ENCODE results near the gene TERF2IP.

Gene TERF2IP

DNA sequence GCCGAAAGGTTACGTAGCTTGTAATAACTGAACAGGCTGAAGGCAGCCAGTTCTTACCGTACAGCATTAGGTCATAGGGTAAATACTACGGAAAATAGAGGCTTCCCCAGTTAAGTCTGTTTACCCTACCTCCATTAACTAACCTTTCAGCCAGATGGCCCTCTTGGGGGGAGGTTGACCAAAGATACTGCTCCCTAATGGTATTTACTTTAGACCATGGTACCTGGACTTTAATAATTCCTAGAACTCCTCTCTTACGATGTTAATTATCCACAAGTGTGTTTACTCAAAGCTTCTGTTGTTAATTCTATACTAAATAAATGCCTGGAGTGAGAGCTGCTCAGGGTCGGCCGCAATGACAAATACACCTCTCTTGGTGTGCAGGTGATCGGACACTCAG lies 14.7 kb upstream of the TERF2IP start:
- TF ChIP-seq NFIC (IDR thresholded peaks at IDR 0.05) (no peak), ZBTB7A (IDR thresholded peaks at IDR 0.05; ENCODE audit: low read depth) (no peak), CREB1 (IDR thresholded peaks at IDR 0.05; ENCODE audit: low read depth) (no peak)

DNA sequence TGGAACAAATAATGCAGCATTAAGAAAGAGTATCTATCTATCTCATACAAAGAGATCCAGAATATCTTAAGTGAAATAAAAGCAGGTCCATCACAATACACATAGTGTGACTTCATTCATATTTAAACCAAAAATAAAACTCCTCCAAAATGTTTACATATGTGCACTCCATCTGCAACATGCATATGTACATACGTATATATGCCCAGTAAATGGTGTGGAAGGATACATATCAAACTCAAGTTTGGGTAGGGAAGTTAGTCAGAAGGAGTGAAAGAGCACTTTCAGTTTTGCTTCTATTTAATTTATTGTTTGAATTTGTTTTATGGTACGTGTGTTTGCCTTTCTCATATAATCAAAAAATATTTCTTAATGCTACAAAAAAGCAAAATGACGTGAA lies 12.5 kb upstream of the TERF2IP start:
- TF ChIP-seq TEAD4 (IDR thresholded peaks at IDR 0.05) = no peak
- TF ChIP-seq YY1 (IDR thresholded peaks at IDR 0.05; ENCODE audit: low read depth) = no peak

DNA sequence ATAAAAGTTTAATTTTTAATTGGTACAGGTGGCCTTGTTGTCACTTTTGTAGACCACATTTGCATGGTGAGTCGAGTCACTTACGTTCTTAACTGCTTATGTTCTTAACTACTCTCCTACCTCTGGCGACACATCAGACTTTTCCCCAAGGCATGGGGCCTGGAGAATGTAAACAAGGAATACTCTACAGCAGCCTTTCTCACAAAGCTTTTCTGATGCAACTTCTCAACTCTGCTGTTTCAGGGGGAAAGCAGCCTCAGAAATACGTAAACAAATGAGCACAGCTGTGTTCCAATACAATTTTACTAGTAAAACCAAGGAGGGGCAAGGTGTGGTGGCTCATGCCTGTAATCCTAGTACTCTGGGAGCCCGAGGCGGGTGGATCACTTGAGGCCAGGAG lies 7.0 kb upstream of the TERF2IP start:
- TF ChIP-seq, protein P1, sequence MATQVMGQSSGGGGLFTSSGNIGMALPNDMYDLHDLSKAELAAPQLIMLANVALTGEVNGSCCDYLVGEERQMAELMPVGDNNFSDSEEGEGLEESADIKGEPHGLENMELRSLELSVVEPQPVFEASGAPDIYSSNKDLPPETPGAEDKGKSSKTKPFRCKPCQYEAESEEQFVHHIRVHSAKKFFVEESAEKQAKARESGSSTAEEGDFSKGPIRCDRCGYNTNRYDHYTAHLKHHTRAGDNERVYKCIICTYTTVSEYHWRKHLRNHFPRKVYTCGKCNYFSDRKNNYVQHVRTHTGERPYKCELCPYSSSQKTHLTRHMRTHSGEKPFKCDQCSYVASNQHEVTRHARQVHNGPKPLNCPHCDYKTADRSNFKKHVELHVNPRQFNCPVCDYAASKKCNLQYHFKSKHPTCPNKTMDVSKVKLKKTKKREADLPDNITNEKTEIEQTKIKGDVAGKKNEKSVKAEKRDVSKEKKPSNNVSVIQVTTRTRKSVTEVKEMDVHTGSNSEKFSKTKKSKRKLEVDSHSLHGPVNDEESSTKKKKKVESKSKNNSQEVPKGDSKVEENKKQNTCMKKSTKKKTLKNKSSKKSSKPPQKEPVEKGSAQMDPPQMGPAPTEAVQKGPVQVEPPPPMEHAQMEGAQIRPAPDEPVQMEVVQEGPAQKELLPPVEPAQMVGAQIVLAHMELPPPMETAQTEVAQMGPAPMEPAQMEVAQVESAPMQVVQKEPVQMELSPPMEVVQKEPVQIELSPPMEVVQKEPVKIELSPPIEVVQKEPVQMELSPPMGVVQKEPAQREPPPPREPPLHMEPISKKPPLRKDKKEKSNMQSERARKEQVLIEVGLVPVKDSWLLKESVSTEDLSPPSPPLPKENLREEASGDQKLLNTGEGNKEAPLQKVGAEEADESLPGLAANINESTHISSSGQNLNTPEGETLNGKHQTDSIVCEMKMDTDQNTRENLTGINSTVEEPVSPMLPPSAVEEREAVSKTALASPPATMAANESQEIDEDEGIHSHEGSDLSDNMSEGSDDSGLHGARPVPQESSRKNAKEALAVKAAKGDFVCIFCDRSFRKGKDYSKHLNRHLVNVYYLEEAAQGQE (IDR thresholded peaks at IDR 0.05; ENCODE audit: low read depth) = no peak
- TF ChIP-seq CREB1 (IDR thresholded peaks at IDR 0.05; ENCODE audit: low read depth) (no peak), FOXM1 (IDR thresholded peaks at IDR 0.05; ENCODE audit: borderline replicate concordance, low read depth) (no peak), RAD21 (IDR thresholded peaks at IDR 0.05; ENCODE audit: low read depth) (no peak), CEBPB (IDR thresholded peaks at IDR 0.05) (no peak)

DNA sequence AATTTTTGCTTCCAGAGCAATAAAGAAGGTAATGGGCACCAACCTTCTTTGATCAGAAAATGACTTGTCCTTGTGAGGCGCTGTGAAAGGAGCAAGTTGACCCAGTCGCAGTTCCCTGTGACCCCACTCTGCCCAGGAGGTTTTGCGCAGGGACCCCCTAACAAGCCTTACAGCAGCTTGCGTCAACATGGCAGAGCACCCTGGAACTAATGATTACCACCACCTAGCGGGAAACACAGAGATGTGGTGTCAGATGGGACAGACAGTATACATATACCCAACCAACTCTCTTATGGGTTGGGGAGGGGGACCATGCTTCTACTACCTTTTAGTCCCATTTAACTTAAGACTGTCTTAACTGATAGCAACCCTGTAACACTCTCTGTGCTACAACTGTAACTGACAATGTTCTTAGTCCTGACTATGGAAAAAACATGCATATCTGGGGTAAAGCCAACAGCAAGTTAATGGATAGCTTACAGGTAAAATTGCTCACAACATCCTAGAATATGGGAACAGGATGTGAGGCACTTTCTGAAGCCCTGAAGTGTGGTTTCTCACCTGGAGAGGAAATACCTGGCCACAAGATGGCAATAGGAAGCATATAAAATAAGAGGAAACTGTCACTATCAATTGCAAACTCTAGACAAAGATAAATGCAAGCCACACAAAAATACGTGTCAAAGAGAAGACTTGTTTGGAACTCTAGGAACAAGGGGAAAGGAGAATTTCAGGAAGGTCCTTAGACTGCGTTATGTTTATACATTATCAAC lies 3.1 kb upstream of the TERF2IP start:
- TF ChIP-seq TEAD4 (IDR thresholded peaks at IDR 0.05) (no peak), EGR1 (IDR thresholded peaks at IDR 0.05) (no peak), ZBTB7A (IDR thresholded peaks at IDR 0.05; ENCODE audit: low read depth) (no peak), CEBPB (IDR thresholded peaks at IDR 0.05) (no peak), EP300 (IDR thresholded peaks at IDR 0.05; ENCODE audit: borderline replicate concordance) (no peak), NFIC (IDR thresholded peaks at IDR 0.05) (no peak), TAF1 (IDR thresholded peaks at IDR 0.05; ENCODE audit: low read depth) (no peak), TCF12 (IDR thresholded peaks at IDR 0.05; ENCODE audit: low read depth) (no peak), YY1 (IDR thresholded peaks at IDR 0.05; ENCODE audit: low read depth) (no peak), RAD21 (IDR thresholded peaks at IDR 0.05; ENCODE audit: low read depth) (no peak), CREB1 (IDR thresholded peaks at IDR 0.05; ENCODE audit: low read depth) (no peak), FOXM1 (IDR thresholded peaks at IDR 0.05; ENCODE audit: borderline replicate concordance, low read depth) (no peak)
- TF ChIP-seq, protein P2, sequence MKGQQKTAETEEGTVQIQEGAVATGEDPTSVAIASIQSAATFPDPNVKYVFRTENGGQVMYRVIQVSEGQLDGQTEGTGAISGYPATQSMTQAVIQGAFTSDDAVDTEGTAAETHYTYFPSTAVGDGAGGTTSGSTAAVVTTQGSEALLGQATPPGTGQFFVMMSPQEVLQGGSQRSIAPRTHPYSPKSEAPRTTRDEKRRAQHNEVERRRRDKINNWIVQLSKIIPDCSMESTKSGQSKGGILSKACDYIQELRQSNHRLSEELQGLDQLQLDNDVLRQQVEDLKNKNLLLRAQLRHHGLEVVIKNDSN (IDR thresholded peaks at IDR 0.05) = no peak
- TF ChIP-seq, protein P1 (IDR thresholded peaks at IDR 0.05; ENCODE audit: low read depth) = no peak
- TF ChIP-seq, protein P3, sequence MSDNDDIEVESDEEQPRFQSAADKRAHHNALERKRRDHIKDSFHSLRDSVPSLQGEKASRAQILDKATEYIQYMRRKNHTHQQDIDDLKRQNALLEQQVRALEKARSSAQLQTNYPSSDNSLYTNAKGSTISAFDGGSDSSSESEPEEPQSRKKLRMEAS (IDR thresholded peaks at IDR 0.05) = no peak

DNA sequence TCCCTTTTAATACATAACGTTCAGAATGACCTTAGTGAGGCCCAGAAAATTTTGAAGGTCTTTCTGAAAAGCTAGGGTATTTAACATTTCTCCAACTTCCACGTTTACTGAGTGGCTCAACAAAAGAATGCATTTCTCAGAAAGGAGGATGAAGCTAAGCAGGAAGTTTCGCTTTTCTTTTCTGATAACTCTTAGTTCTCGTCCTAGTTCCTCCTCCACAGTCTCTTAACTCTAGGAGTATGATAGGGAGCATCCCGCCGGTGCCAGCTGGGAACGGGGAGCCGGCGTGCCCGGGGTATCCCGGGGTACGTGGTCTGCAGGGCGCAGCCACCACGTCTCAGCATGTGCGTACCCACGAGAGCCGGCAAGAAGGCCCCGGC lies 471 bp upstream of the TERF2IP start:
- no peak for TF ChIP-seq CEBPB (IDR thresholded peaks at IDR 0.05)
- TF ChIP-seq, protein P3 (IDR thresholded peaks at IDR 0.05) = peak; percentile 70; the same call in 1 of the 2 replicates

DNA sequence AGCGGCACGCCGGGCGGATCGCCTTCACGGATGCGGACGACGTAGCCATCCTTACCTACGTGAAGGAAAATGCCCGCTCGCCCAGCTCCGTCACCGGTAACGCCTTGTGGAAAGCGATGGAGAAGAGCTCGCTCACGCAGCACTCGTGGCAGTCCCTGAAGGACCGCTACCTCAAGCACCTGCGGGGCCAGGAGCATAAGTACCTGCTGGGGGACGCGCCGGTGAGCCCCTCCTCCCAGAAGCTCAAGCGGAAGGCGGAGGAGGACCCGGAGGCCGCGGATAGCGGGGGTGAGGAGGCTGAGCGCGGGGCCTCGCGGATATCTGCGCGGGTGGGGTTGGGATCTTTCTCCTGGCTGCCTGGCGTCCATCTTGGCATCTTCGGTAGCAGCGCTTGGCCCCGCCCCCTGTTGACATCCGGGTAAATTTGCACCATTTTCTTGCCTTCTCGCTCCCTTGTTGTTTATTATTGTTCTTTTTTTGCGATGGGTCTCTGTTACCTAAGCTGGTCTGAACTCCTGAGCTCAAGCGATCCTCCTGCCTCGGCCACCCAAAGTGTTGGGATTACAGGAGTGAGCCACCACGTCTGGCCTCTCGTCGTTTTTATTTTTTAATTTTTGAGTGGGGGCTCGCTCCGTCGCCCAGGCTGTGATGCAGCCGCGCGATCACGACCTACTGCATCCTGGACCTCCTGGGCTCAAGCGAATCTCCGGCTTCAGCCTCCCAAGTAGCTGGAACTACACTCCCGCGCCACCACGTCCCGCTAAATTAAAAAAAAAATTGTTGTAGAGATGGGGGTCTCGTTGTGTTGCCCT lies 898 bp downstream of the TERF2IP start:
- TF ChIP-seq ZBTB7A (IDR thresholded peaks at IDR 0.05; ENCODE audit: low read depth) = no peak
- peak; percentile 88 for TF ChIP-seq YY1 (IDR thresholded peaks at IDR 0.05; ENCODE audit: low read depth)
- TF ChIP-seq, protein P1 (IDR thresholded peaks at IDR 0.05; ENCODE audit: low read depth) = no peak

Data from Ishikawa (cell line).